Skeletal muscle satellite cell (primary cell): ENCODE results near the gene HSD17B2.
"Not testable (repeated sequence)": the region's sequence is repeated elsewhere in the genome, so short reads cannot be mapped to it uniquely, and the experiment has no call there.

Experiments
- H3K27me3 ChIP-seq: 2 replicates; pipeline ENCODE4 v1.7.0; 2013; ENCODE audit warnings: low read length; ENCODE audit not compliant: control insufficient read depth, insufficient read depth
- H3K36me3 ChIP-seq: 2 replicates; pipeline ENCODE4 v1.7.0; 2013; ENCODE audit warnings: mild to moderate bottlenecking, control low read depth, low read length; ENCODE audit not compliant: insufficient read depth
- H3K4me1 ChIP-seq: 2 replicates; pipeline ENCODE4 v1.7.0; 2013; ENCODE audit warnings: low read length; ENCODE audit not compliant: control insufficient read depth, insufficient read depth
- H3K4me2 ChIP-seq: 2 replicates; pipeline ENCODE4 v1.7.0; 2013; ENCODE audit warnings: mild to moderate bottlenecking, low read length
- H3K4me3 ChIP-seq: 2 replicates; pipeline ENCODE4 v1.7.0; 2013; ENCODE audit warnings: low read length
- H3K9ac ChIP-seq: 2 replicates; pipeline ENCODE4 v1.7.0; 2013; ENCODE audit warnings: mild to moderate bottlenecking, low read depth, low read length, moderate library complexity
- H3K9me3 ChIP-seq: replicated peaks from 2 replicates; pipeline ENCODE4 v1.7.0; 2013; ENCODE audit warnings: mild to moderate bottlenecking, control low read depth, low read length

Gene HSD17B2

GRCh38 chr16:82138478-82139285 is 103.6 kb downstream of the HSD17B2 start:
- Histone ChIP-seq H3K9me3 (no peaks in the 10 kb centered on the region), H3K27me3 (no peaks in the 10 kb centered on the region), H3K4me2 (no peak overlapping the region), H3K36me3 (peaks cover 5% of the 10 kb centered on the region), H3K4me3 (no peak overlapping the region), H3K9ac (no peak overlapping the region), H3K4me1 (no peaks in the 10 kb centered on the region)

- not testable (repeated sequence) for H3K4me1 ChIP-seq, H3K27me3 ChIP-seq, H3K9me3 ChIP-seq, H3K4me2 ChIP-seq, H3K4me3 ChIP-seq, H3K9ac ChIP-seq, H3K36me3 ChIP-seq
Observed at GRCh38 chr16:82139286-82139571, 104.2 kb downstream of the HSD17B2 start.

- peaks cover 26% of the 10 kb centered on the region for H3K36me3 ChIP-seq
- no peaks in the 10 kb centered on the region for H3K27me3 ChIP-seq
- no peak overlapping the region for H3K9ac ChIP-seq
- H3K4me1 ChIP-seq = no peaks in the 10 kb centered on the region
- no peaks in the 10 kb centered on the region for H3K9me3 ChIP-seq
- H3K4me3 ChIP-seq = no peak overlapping the region
- no peak overlapping the region for H3K4me2 ChIP-seq
Observed at GRCh38 chr16:82146556-82146955, 111.5 kb downstream of the HSD17B2 start.

- peaks cover 26% of the 10 kb centered on the region for H3K36me3 ChIP-seq
- H3K4me3 ChIP-seq = no peak overlapping the region
Observed at GRCh38 chr16:82146957-82147356, 111.9 kb downstream of the HSD17B2 start.

GRCh38 chr16:82147546-82147945 is 112.5 kb downstream of the HSD17B2 start:
- no peaks in the 10 kb centered on the region for H3K9me3 ChIP-seq
- H3K9ac ChIP-seq = no peak overlapping the region
- H3K4me1 ChIP-seq = no peaks in the 10 kb centered on the region
- H3K36me3 ChIP-seq = peaks cover 27% of the 10 kb centered on the region
- no peak overlapping the region for H3K4me2 ChIP-seq
- H3K27me3 ChIP-seq = no peaks in the 10 kb centered on the region
- no peak overlapping the region for H3K4me3 ChIP-seq

More at GRCh38 chr16:82146957-82147356, 111.9 kb downstream of the HSD17B2 start:
- no peaks in the 10 kb centered on the region for H3K4me1 ChIP-seq
- H3K27me3 ChIP-seq = no peaks in the 10 kb centered on the region
- H3K9ac ChIP-seq = no peak overlapping the region
- no peak overlapping the region for H3K4me2 ChIP-seq
- H3K9me3 ChIP-seq = no peaks in the 10 kb centered on the region
